H9 (cell line): ENCODE data around the gene VPS9D1. TPM values are rescaled to one million over a fixed set of nuclear protein-coding genes. Genes with fewer than 3 reads are reported as not detected.

Experiments used
- DNase-seq: peaks from one replicate; pipeline ENCODE4 v3.0.0-alpha.2; 2017
- H2AFZ ChIP-seq: one replicate; pipeline ENCODE4 v1.6.1; 2013; ENCODE audit warnings: mild to moderate bottlenecking, low read length, control low read depth, moderate library complexity
- H2AK5ac ChIP-seq: 2 replicates; pipeline ENCODE4 v1.6.1; 2013; ENCODE audit warnings: low read length, control low read depth, mixed read lengths; ENCODE audit not compliant: insufficient read length
- H2BK120ac ChIP-seq: one replicate; pipeline ENCODE4 v1.6.1; 2013; ENCODE audit warnings: low read depth, mild to moderate bottlenecking, low read length, control low read depth, inconsistent platforms; ENCODE audit not compliant: poor library complexity, severe bottlenecking
- H2BK12ac ChIP-seq: 2 replicates; pipeline ENCODE4 v1.6.1; 2013; ENCODE audit warnings: low read length, control low read depth, mixed read lengths, low read depth; ENCODE audit not compliant: insufficient read length
- H2BK15ac ChIP-seq: 2 replicates; pipeline ENCODE4 v1.6.1; 2013; ENCODE audit warnings: low read depth, low read length, control low read depth
- H2BK20ac ChIP-seq: one replicate; pipeline ENCODE4 v1.6.1; 2013; ENCODE audit warnings: low read depth, mild to moderate bottlenecking, low read length, control low read depth, inconsistent platforms; ENCODE audit not compliant: poor library complexity, severe bottlenecking
- H2BK5ac ChIP-seq: 2 replicates; pipeline ENCODE4 v1.6.1; 2013; ENCODE audit warnings: low read length, control low read depth, mixed read lengths; ENCODE audit not compliant: insufficient read length
- H3K14ac ChIP-seq: 2 replicates; pipeline ENCODE4 v1.6.1; 2013; ENCODE audit warnings: low read length, control low read depth; ENCODE audit not compliant: insufficient read depth
- H3K18ac ChIP-seq: 2 replicates; pipeline ENCODE4 v1.6.1; 2013; ENCODE audit warnings: low read depth, mild to moderate bottlenecking, mixed read lengths, low read length, control low read depth; ENCODE audit not compliant: insufficient read length
- H3K23ac ChIP-seq: 2 replicates; pipeline ENCODE4 v1.6.1; 2013; ENCODE audit warnings: low read length, control low read depth, mixed read lengths, low read depth; ENCODE audit not compliant: insufficient read length
- H3K23me2 ChIP-seq: 2 replicates; pipeline ENCODE4 v1.6.1; 2013; ENCODE audit warnings: low read depth, mild to moderate bottlenecking, mixed read lengths, low read length, control low read depth; ENCODE audit not compliant: insufficient read length, poor library complexity, severe bottlenecking
- H3K27ac ChIP-seq: 2 replicates; pipeline ENCODE4 v1.5.1; 2013; ENCODE audit warnings: low read length, control low read depth, mixed read lengths, low read depth; ENCODE audit not compliant: insufficient read length
- H3K27me3 ChIP-seq: 2 replicates; pipeline ENCODE4 v1.6.1; 2013; ENCODE audit warnings: low read length, control low read depth, inconsistent platforms; ENCODE audit not compliant: insufficient read depth
- H3K4ac ChIP-seq: 2 replicates; pipeline ENCODE4 v1.6.1; 2013; ENCODE audit warnings: low read depth, mild to moderate bottlenecking, control low read depth, inconsistent platforms, low read length, moderate library complexity
- H3K4me1 ChIP-seq: 2 replicates; pipeline ENCODE4 v1.6.1; 2013; ENCODE audit warnings: low read length, control low read depth, inconsistent platforms; ENCODE audit not compliant: insufficient read depth
- H3K4me2 ChIP-seq: 2 replicates; pipeline ENCODE4 v1.6.1; 2013; ENCODE audit warnings: low read length, control low read depth, mixed read lengths; ENCODE audit not compliant: insufficient read length, insufficient read depth
- H3K56ac ChIP-seq: 2 replicates; pipeline ENCODE4 v1.6.1; 2013; ENCODE audit warnings: low read depth, mild to moderate bottlenecking, mixed read lengths, low read length, control low read depth; ENCODE audit not compliant: insufficient read length
- H3K79me1 ChIP-seq: 2 replicates; pipeline ENCODE4 v1.6.1; 2013; ENCODE audit warnings: low read depth, mild to moderate bottlenecking, moderate library complexity, low read length, control low read depth, inconsistent platforms; ENCODE audit not compliant: insufficient read depth, poor library complexity, severe bottlenecking
- H3K79me2 ChIP-seq: 2 replicates; pipeline ENCODE4 v1.6.1; 2013; ENCODE audit warnings: low read length, control low read depth, inconsistent platforms; ENCODE audit not compliant: insufficient read depth
- H3K9ac ChIP-seq: 2 replicates; pipeline ENCODE4 v1.6.1; 2013; ENCODE audit warnings: low read length, control low read depth, mixed read lengths; ENCODE audit not compliant: insufficient read length; ENCODE audit errors: extremely low read depth
- H3K9me3 ChIP-seq: one replicate; pipeline ENCODE4 v1.6.1; 2013; ENCODE audit warnings: low read depth, low read length, inconsistent platforms; ENCODE audit not compliant: control insufficient read depth
- H3T11ph ChIP-seq: one replicate; pipeline ENCODE4 v1.6.1; 2013; ENCODE audit warnings: mild to moderate bottlenecking, low read length, control low read depth, inconsistent platforms
- H4K20me1 ChIP-seq: one replicate; pipeline ENCODE4 v1.6.1; 2013; ENCODE audit not compliant: control insufficient read depth, insufficient read length, insufficient read depth
- H4K5ac ChIP-seq: 2 replicates; pipeline ENCODE4 v1.6.1; 2013; ENCODE audit warnings: low read depth, mild to moderate bottlenecking, mixed read lengths, low read length, control low read depth; ENCODE audit not compliant: insufficient read length
- H4K8ac ChIP-seq: replicated peaks from 2 replicates; pipeline ENCODE4 v1.6.1; 2013; ENCODE audit warnings: low read length, control low read depth, mixed read lengths, low read depth; ENCODE audit not compliant: insufficient read length
- H4K91ac ChIP-seq: 2 replicates; pipeline ENCODE4 v1.6.1; 2013; ENCODE audit warnings: low read depth, mild to moderate bottlenecking, moderate library complexity, mixed read lengths, low read length, control low read depth; ENCODE audit not compliant: insufficient read length
- H3K27ac Mint-ChIP-seq, 3 experiments: 2 replicates in 2 of 3; 3 replicates in 1 of 3; pipeline ENCODE4 v1.8.0; 2020 to 2021; ENCODE audit warnings: mixed read lengths in 3 of 3, mild to moderate bottlenecking in 1 of 3, moderate library complexity in 1 of 3
- H3K27me3 Mint-ChIP-seq: 2 replicates; pipeline ENCODE4 v1.8.0; 2021; ENCODE audit warnings: low read depth, mild to moderate bottlenecking, moderate library complexity, mixed read lengths
- H3K36me3 Mint-ChIP-seq, 3 experiments: 2 replicates in 2 of 3; 3 replicates in 1 of 3; pipeline ENCODE4 v1.8.0; 2020 to 2021; ENCODE audit warnings: low read depth in 3 of 3, mixed read lengths in 3 of 3; ENCODE audit not compliant: insufficient read depth in 1 of 3
- H3K4me1 Mint-ChIP-seq, 2 experiments: 2 replicates each; pipeline ENCODE4 v1.8.0; 2020; ENCODE audit warnings: mixed read lengths in 2 of 2
- H3K4me3 Mint-ChIP-seq, 2 experiments: 2 replicates in 1 of 2; 3 replicates in 1 of 2; pipeline ENCODE4 v1.8.0; 2020 to 2021; ENCODE audit warnings: mild to moderate bottlenecking in 2 of 2, mixed read lengths in 2 of 2, moderate library complexity in 1 of 2
- H3K9me3 Mint-ChIP-seq, 2 experiments: 2 replicates in 1 of 2; 3 replicates in 1 of 2; pipeline ENCODE4 v1.8.0; 2020; ENCODE audit warnings: mild to moderate bottlenecking in 2 of 2, mixed read lengths in 2 of 2, moderate library complexity in 1 of 2
- CTCF ChIP-seq: fragments of 200-600 bp; sonication (generic); conservative IDR thresholded peaks from 3 replicates; pipeline ENCODE4 v1.8.0; 2021; ENCODE audit warnings: antibody characterized with exemption, mild to moderate bottlenecking
- WGBS: extraction: QIAGEN DNeasy Blood & Tissue Kit; methylation state at CpG from one replicate; pipeline ENCODE4 v1.1.7; 2013; ENCODE audit warnings: missing lambda C conversion rate, low lambda C conversion rate, mixed read lengths; ENCODE audit not compliant: insufficient read length; ENCODE audit errors: extremely low coverage; 5-methylcytosine and 5-hydroxymethylcytosine counted together
- total RNA-seq: library from RNA; stranded (reverse); gene quantifications from 2 replicates; pipeline ENCODE4 v1.2.1, GENCODE V29; 2021

The VPS9D1 gene
- total RNA-seq, 1 experiment from 2014 or later: 6.0 TPM

- H3K9me3 ChIP-seq: no peaks in the 10 kb centered on the region
- no peak overlapping the region for H4K91ac ChIP-seq
- no peaks in the 10 kb centered on the region for H3K79me2 ChIP-seq
- Mint-ChIP-seq H3K27me3 (peaks cover 2% of the 10 kb centered on the region), H3K4me3 (no peak overlapping the region; a peak in 1 of 5 replicates), H3K4me1 (peaks cover 9 to 24% of the 10 kb centered on the region in 2 experiments), H3K36me3 (peaks cover 24 to 64% (median 61%) of the 10 kb centered on the region in 3 experiments; a peak in 6 of 7 replicates), H3K27ac (peak overlapping the region in 2 of 3 experiments; percentile 74 to 81; a peak in 4 of 7 replicates), H3K9me3 (no peaks in the 10 kb centered on the region; a peak in 1 of 5 replicates)
- no peak overlapping the region for H2AFZ ChIP-seq
- no peaks in the 10 kb centered on the region for H3K79me1 ChIP-seq
- H3K9ac ChIP-seq: no peak overlapping the region
- no CpG with 5 or more reads among the region's 14 CpGs for WGBS
- no peak overlapping the region for H4K8ac ChIP-seq
- no peak overlapping the region for H4K5ac ChIP-seq
- H3K18ac ChIP-seq: no peak overlapping the region
- H3K56ac ChIP-seq: no peak overlapping the region
- H3K23ac ChIP-seq: no peak overlapping the region
- no peak overlapping the region for H2BK12ac ChIP-seq
- H3K14ac ChIP-seq: no peak overlapping the region
- no peak overlapping the region for H3T11ph ChIP-seq
- no peaks in the 10 kb centered on the region for H4K20me1 ChIP-seq
- H3K27ac ChIP-seq: no peak overlapping the region
- no peak overlapping the region for H2BK120ac ChIP-seq
- no peak overlapping the region for H3K4ac ChIP-seq
- no peak overlapping the region for H3K4me2 ChIP-seq
- no peaks in the 10 kb centered on the region for H3K23me2 ChIP-seq
- H2AK5ac ChIP-seq: no peak overlapping the region
- H2BK5ac ChIP-seq: no peak overlapping the region
- no peaks in the 10 kb centered on the region for H3K27me3 ChIP-seq
- no peak for TF ChIP-seq CTCF
- no peak for DNase-seq
- no peak overlapping the region for H2BK20ac ChIP-seq
- H2BK15ac ChIP-seq: no peak overlapping the region
- H3K4me1 ChIP-seq: no peaks in the 10 kb centered on the region
Measured at GRCh38 chr16:89729863-89730593, 9.3 kb upstream of the VPS9D1 start.
